IPS-18a (cell line): ENCODE results near the gene ASTN2.

Experiments
- H3K27ac ChIP-seq: one replicate; pipeline ENCODE4 v1.5.1; 2013; ENCODE audit warnings: low read length
- H3K27me3 ChIP-seq: one replicate; pipeline ENCODE4 v1.6.1; 2013; ENCODE audit warnings: mild to moderate bottlenecking, low read length; ENCODE audit not compliant: control insufficient read depth, insufficient read depth
- H3K36me3 ChIP-seq: one replicate; pipeline ENCODE4 v1.6.1; 2013; ENCODE audit warnings: low read depth, low read length; ENCODE audit not compliant: control insufficient read depth
- H3K4me1 ChIP-seq: one replicate; pipeline ENCODE4 v1.6.1; 2013; ENCODE audit warnings: low read depth, low read length; ENCODE audit not compliant: control insufficient read depth
- H3K4me3 ChIP-seq: one replicate; pipeline ENCODE4 v1.5.1; 2013; ENCODE audit warnings: low read length
- H3K9ac ChIP-seq: one replicate; pipeline ENCODE4 v1.6.1; 2013; ENCODE audit warnings: mild to moderate bottlenecking, low read length, moderate library complexity
- H3K9me3 ChIP-seq: one replicate; pipeline ENCODE4 v1.6.1; 2013; ENCODE audit warnings: low read depth, low read length; ENCODE audit not compliant: control insufficient read depth

The ASTN2 gene

DNA sequence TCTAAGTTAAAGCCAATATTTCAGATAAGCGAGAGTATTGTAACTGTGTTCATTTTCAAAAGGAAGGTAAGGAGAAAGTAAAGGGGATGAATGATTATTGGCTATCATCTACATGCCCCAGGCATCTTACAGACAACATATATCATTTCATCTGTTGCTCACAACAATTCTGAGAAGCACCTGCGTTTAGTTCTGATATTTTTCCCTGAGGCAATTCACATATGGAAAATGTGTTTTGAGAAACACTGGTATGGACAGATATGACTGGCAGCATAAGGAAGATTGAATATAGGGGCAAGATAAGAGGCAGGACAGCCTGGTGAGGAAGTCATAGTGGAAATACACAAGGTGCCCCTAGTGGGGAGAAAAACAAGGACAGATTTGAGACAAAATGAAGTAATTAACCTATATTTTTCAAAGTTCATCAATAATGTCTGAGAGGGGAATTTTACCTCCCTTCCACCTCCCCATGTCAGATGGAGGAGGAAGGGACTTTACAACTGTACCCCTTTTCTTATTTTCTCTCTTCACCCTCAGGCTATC lies 815.4 kb downstream of the ASTN2 start:
- H3K9me3 ChIP-seq, result no peaks in the 10 kb centered on the region

DNA sequence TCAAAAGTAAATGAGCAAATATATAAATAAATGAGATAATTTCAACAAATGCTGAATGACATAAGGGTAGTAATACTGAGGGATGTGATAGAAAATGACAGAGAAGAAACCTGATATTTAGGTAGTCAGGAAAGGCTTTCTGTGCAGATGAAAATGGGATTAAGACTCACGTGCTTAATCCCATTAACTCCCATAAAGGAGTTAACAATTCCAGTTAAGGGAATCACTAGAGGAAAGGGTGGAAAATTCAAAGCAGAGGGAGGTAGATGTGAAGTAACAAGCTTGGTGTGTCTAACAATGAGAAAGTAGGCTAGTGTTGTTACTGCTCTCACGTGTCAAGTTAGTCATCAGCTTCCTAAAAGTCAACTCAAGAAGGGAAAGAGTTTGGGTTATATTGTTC lies 818.2 kb downstream of the ASTN2 start:
- no peak overlapping the region for H3K4me3 ChIP-seq
- H3K9me3 ChIP-seq, result no peaks in the 10 kb centered on the region
- H3K36me3 ChIP-seq, result no peaks in the 10 kb centered on the region
- H3K27me3 ChIP-seq, result no peaks in the 10 kb centered on the region
- no peaks in the 10 kb centered on the region for H3K4me1 ChIP-seq
- no peak overlapping the region for H3K9ac ChIP-seq
- no peak overlapping the region for H3K27ac ChIP-seq

More for the DNA sequence above, 815.4 kb downstream of the ASTN2 start:
- no peak overlapping the region for H3K9ac ChIP-seq
- no peaks in the 10 kb centered on the region for H3K27me3 ChIP-seq
- H3K4me3 ChIP-seq, result no peak overlapping the region
- H3K4me1 ChIP-seq, result no peaks in the 10 kb centered on the region
- no peaks in the 10 kb centered on the region for H3K36me3 ChIP-seq
- H3K27ac ChIP-seq, result no peak overlapping the region

DNA sequence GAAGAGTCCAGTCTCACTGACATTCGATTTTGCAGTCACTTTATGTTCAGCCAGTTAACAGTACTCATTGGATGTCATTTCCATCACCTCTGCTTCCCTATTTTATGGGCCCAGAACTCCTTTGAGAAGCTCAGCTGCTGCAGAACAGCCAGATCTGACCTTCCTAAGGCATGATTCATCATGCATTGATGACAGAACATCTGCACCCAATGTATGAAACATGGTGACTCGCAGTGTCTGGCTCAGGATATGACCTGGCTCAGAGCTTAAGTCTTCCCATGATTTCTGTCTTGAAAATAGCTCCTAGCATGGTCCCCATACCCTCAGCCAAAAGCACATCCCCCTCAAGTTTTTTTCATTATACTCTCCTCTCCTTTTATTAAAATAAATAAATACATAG lies 820.3 kb downstream of the ASTN2 start:
- Histone ChIP-seq H3K4me3 (no peak overlapping the region), H3K9me3 (no peaks in the 10 kb centered on the region), H3K4me1 (no peaks in the 10 kb centered on the region), H3K9ac (no peak overlapping the region), H3K27me3 (no peaks in the 10 kb centered on the region), H3K27ac (no peak overlapping the region), H3K36me3 (no peaks in the 10 kb centered on the region)

DNA sequence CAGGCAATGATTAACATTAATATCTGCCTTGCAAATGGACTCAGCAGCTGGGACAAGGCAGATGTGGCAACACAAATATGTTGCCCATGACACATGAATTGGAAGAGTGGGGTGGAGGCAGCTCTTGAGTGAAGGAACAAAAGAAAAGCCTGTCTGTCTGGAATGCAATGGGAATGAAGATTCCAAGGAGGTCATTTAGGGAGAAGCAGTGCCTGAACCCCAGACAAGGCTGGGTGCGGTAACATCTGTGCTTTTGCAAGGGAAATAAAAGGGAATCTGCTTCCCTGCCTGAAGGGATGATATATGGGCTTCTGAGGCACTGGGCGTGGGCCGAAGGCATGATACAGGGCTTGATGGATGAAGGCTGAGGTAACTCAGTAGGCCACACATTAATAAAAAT lies 821.9 kb downstream of the ASTN2 start:
- H3K27me3 ChIP-seq, result no peaks in the 10 kb centered on the region

DNA sequence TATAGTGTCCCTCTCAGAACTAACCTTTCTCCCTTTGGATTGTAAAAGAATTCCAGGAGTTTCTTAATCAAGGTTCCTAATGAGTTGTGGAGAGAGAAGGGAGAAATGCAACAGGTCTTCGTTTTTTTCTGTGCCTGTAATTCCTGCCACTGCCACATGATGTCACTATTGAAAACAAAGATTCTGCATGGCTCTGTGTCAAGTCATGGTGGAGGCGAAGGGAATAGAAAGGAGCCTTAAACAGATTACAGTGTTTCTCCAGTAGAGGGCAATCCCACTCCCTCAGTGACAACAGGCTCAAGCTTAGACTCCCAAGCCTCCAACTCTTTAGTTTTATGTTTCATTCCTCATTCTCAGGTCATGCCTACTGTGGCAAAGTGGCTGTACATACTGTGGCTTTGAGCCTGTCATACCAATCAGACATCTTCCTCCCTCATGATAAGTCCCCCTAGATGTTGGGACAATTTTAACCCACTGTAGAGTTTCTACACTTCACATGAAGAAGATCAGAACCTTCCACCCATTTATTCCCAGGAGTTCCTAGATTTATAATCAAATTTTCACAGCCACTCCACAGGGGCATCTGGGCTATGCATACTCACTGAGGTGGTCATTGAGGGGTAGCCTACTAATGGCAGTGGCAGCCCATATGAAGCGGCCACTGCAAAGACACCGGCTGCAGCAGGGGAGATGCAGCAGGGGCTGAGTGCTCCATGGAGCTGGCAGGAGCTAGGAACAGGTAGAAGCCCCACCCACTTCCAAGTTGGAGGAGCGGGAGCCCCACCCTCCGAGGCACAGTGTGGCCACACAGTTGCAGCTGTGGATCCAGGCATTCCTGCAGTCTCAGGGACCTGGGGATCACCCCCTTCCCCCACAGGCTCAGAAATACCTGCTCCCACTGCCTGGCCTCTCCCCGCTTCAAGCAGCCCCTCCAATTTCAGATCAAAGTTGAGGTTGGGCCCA lies 825.2 kb downstream of the ASTN2 start:
- no peaks in the 10 kb centered on the region for H3K9me3 ChIP-seq
- H3K36me3 ChIP-seq, result no peaks in the 10 kb centered on the region
- H3K27ac ChIP-seq, result no peak overlapping the region
- H3K9ac ChIP-seq, result no peak overlapping the region
- H3K27me3 ChIP-seq, result no peaks in the 10 kb centered on the region
- no peaks in the 10 kb centered on the region for H3K4me1 ChIP-seq
- no peak overlapping the region for H3K4me3 ChIP-seq

More for the DNA sequence above, 821.9 kb downstream of the ASTN2 start:
- Histone ChIP-seq H3K9me3 (no peaks in the 10 kb centered on the region), H3K4me1 (no peaks in the 10 kb centered on the region), H3K4me3 (no peak overlapping the region), H3K27ac (no peak overlapping the region), H3K9ac (no peak overlapping the region), H3K36me3 (no peaks in the 10 kb centered on the region)

DNA sequence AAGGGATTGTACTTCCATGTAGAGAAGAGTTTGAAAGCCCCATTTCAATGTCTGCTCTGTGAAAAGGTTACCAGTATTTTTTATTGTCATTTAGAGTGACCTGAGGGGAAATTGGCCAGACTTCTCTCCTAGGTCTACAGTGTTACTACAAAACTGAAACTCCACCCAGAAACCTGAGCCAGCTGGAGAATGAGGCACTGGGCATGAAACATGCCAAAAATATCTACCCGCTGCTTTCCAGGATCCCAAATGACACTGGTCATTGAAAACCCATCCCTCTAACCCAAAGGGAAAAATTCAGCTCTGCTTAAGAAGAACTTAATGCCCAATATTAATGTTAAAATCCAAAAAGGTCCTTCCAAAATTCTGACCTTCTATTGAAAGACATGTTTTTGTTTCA lies 826.9 kb downstream of the ASTN2 start:
- Histone ChIP-seq H3K9me3 (no peaks in the 10 kb centered on the region), H3K27me3 (no peaks in the 10 kb centered on the region), H3K27ac (no peak overlapping the region), H3K4me1 (no peaks in the 10 kb centered on the region), H3K9ac (no peak overlapping the region), H3K36me3 (no peaks in the 10 kb centered on the region), H3K4me3 (no peak overlapping the region)

DNA sequence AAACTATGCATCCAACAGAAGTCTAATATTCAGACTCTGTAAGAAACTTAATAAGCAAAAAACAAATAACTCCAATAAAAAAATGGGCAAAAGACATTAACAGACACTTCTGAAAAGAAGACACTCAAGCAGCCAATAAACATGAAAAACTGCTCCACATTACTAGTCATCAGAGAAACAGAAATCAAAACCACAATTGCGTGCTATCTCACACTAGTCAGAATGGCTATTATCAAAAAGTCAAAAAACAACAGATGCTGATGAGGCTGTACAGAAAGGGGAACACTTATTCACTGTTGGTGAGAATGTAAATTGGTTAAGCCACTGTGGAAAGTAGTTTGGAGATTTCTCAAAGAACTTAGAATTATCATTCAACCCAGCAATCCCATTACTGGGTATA lies 829.0 kb downstream of the ASTN2 start:
- H3K27me3 ChIP-seq, result no peaks in the 10 kb centered on the region
- H3K36me3 ChIP-seq, result no peaks in the 10 kb centered on the region
- H3K4me1 ChIP-seq, result no peaks in the 10 kb centered on the region
- no peak overlapping the region for H3K27ac ChIP-seq
- no peak overlapping the region for H3K4me3 ChIP-seq
- H3K9ac ChIP-seq, result no peak overlapping the region
- H3K9me3 ChIP-seq, result no peaks in the 10 kb centered on the region

DNA sequence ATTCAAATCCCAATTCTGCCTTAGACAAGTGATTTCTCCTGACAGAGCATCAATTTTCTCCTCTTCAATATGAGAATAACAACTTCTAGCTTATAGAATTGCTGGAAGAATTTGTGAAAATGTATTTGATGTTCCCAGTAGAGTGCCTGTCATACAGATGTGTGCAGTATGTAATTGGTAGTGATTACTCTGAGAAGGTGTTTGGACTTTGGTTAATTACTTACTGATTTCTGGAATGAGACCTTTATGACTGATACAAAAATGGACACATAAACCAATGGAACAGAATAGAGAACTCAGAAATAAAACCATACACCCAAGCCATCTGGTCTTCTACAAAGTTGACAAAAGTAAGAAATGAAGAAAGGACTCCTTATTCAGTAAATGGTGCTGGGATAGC lies 829.7 kb downstream of the ASTN2 start:
- no peaks in the 10 kb centered on the region for H3K27me3 ChIP-seq
- H3K9me3 ChIP-seq, result no peaks in the 10 kb centered on the region
- no peaks in the 10 kb centered on the region for H3K4me1 ChIP-seq
- no peak overlapping the region for H3K4me3 ChIP-seq
- no peak overlapping the region for H3K27ac ChIP-seq
- H3K36me3 ChIP-seq, result no peaks in the 10 kb centered on the region
- no peak overlapping the region for H3K9ac ChIP-seq

DNA sequence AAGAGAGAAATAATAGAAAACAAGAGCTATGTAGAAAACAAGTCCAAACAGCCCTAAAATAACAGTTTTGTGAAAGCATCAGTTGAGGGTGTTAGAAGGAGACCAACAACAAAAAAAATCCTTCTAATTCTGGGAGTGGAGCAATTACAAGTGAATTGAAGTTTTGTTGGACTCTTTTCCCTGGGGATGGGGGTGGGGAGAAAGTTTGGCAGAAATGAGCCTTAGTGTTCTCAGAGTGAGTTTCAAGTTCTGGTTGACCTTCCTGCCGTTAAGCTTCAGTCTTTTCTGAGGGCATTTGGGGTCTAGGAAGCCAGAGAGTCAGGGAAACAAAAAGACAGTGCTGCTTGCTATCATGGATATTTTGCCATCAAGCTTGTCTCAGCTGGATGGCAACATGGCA lies 834.0 kb downstream of the ASTN2 start:
- H3K36me3 ChIP-seq, result no peaks in the 10 kb centered on the region
- H3K4me3 ChIP-seq, result no peak overlapping the region
- H3K9ac ChIP-seq, result no peak overlapping the region
- H3K9me3 ChIP-seq, result no peaks in the 10 kb centered on the region
- H3K4me1 ChIP-seq, result no peaks in the 10 kb centered on the region
- H3K27me3 ChIP-seq, result no peaks in the 10 kb centered on the region
- no peak overlapping the region for H3K27ac ChIP-seq

DNA sequence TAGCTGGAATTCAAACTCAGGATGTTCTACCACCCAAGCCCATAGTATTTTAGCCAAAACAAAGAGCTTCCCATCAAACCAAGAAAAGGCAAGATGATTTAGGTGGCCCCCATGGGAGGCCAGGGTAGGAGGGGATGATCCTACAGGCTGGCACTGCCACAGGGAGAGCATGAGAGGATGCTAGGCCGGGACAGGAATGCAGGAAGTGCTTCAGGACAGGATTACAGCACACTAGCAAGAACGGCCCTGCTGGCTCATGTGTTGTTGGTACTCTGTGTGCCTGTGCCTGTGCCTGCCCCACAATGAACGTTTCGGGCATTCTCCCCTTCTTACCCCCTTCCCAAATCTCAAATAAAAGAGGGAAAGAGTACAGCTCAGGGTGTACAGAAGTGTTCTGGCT lies 838.5 kb downstream of the ASTN2 start:
- Histone ChIP-seq H3K4me3 (no peak overlapping the region), H3K4me1 (peaks cover 3% of the 10 kb centered on the region), H3K27me3 (no peaks in the 10 kb centered on the region), H3K9ac (no peak overlapping the region), H3K36me3 (no peaks in the 10 kb centered on the region), H3K9me3 (no peaks in the 10 kb centered on the region), H3K27ac (no peak overlapping the region)

DNA sequence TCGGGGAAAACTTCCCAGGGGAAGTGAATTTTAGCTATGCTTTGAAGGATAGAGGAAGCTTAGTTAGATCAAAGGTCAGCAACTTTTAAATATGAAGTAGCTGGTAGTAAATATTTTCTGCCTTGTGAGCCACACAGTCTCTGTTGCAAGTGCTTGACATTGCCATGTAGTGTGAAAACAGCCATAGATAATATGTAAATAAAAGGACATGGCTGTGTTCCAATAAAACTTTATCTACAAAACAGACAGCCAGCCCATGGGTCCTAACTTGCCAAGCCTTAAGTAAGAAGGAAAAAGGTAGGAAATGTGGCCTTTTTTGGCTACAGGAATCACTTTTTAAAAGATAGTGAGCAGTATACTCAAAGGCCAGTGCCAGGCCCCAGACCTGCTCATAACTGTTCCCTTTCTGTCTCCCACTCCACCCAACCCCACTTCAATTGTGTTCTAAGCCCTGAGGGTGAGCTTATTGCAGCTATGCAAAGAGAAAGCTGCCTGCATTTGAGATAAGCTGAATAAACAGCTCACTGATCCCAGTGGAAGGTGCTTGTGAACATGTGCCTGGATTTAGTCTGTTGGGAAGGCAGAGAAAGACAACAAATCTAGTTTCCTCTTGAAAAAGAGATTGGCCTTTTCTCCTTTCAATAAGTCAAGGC lies 840.7 kb downstream of the ASTN2 start:
- no peaks in the 10 kb centered on the region for H3K36me3 ChIP-seq
- no peaks in the 10 kb centered on the region for H3K9me3 ChIP-seq
- no peak overlapping the region for H3K9ac ChIP-seq
- H3K4me1 ChIP-seq, result peaks cover 8% of the 10 kb centered on the region
- no peak overlapping the region for H3K4me3 ChIP-seq
- no peaks in the 10 kb centered on the region for H3K27me3 ChIP-seq
- no peak overlapping the region for H3K27ac ChIP-seq
